HG03066 (cell line): ENCODE measurements around the gene RBM19.

Source experiments
- ATAC-seq: cut with Tn5 transposase; IDR thresholded peaks from one replicate; pipeline ENCODE4 v1.9.1; 2021; ENCODE audit warnings: low read depth; ENCODE audit not compliant: unreplicated experiment

Gene RBM19

GRCh38 chr12:113990250-113991223, 24.4 kb upstream of the RBM19 start:
- ATAC-seq = no peak

- no peak for ATAC-seq
Measured at GRCh38 chr12:113988976-113989375, 22.9 kb upstream of the RBM19 start.

GRCh38 chr12:113988064-113988451, 21.9 kb upstream of the RBM19 start:
- ATAC-seq = no peak

DNA sequence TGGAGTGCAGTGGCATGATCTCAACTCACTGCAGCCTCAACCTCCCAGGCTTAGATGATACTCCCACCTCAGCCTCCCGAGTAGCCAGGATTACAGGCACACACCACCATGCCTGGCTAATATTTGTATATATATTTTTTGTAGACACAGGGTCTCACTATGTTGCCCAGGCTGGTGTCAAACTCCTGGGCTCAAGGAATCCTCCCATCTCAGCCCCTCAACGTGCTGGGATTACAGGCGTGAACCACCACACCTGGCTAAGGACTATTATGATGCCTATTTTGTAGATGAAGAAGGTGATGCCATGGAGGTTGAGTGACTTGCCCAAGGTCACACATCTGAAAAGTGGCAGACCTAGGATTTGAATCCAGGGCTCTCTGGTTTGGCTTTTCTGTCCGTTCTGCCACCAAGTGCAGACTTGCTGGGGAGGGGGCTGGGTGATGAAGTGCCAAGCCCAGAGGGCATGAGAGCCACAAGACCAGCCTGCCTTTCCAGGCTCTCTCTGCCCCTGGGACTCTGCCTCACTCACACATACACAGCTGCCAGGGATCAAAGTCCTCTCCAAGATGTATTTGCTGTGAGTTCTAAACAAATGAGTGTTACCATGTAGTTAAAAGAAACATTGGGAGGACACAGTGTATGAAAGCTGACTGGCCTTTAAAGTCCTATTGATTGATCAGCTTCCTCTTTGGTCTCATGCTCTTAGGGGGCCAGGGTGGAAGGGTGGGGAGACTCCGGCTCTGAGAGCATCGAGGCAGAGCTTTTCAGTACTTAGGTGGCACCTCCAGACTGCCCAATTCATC, 21.3 kb upstream of the RBM19 start:
- no peak for ATAC-seq

DNA sequence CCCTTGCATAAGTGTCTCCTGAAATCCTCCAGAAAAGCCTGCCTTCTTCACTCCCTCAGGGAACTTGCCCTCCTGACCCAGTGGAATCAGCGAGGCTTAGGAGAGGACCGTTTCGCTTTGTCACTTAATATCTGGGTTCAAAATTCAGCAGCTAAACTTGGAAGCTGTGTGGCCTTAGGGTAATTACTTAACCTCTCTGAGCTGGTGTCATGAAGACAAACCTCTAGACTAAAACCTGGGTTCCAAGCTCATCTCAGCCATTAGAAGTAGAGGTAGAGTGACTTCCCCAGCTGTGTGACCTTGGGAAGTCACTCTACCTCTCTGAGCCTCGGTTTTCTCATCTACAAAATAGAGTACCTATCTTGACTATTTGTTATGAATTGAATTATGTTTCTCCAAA, 18.3 kb upstream of the RBM19 start:
- ATAC-seq = no peak

DNA sequence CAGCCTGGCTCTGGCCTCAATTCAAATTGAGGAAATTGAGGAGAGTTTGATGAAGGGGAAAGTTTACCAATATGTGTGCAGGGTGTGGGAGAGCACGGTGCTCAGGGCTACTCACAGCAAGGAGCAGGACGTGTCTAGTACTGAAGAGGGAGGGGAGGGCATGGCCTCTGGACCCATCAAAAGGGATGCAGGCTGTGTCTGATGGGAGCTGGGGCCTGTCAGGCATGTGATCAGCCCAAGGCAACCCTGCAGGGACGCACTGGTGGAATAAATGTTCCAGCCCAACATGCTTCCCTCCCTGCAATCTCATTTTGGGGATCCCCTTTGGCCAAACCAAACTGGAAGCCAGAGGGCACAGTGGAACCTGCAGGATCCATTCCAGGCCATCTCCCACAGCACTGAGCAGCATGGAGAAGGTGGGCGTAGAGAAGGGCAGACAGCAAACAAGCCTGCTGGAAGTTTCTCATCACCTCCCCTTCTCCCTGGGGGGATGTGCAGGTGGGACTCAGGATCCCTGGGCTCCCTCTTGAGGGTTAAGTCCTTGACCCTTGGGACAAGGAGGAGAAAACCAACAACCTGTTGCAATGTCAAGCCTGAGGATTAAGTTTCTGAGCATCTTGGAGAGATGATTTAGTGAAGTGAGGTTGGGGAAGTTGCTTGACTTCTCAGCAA, 17.8 kb upstream of the RBM19 start:
- no peak for ATAC-seq

- ATAC-seq = no peak
Measured at GRCh38 chr12:113983265-113983664, 17.1 kb upstream of the RBM19 start.

DNA sequence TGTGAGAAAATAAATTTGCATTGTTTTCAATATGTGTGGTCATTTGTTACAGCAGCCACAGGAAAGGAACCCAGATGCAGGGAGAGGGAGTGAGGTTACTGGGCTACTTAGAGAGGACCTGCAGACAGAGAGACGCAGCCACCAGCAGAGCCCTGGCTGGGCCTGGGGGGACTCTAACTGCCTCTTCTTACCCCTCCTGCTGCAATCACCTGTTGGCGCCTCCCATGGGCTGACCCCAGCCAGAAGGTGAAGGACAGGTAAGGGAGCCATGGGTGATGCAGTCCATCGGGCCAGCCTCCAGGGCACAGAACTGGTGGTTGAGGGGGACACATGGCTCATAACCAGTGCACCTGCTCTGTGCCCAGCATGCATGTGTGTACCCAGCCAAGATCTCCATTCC, 15.8 kb upstream of the RBM19 start:
- no peak for ATAC-seq

DNA sequence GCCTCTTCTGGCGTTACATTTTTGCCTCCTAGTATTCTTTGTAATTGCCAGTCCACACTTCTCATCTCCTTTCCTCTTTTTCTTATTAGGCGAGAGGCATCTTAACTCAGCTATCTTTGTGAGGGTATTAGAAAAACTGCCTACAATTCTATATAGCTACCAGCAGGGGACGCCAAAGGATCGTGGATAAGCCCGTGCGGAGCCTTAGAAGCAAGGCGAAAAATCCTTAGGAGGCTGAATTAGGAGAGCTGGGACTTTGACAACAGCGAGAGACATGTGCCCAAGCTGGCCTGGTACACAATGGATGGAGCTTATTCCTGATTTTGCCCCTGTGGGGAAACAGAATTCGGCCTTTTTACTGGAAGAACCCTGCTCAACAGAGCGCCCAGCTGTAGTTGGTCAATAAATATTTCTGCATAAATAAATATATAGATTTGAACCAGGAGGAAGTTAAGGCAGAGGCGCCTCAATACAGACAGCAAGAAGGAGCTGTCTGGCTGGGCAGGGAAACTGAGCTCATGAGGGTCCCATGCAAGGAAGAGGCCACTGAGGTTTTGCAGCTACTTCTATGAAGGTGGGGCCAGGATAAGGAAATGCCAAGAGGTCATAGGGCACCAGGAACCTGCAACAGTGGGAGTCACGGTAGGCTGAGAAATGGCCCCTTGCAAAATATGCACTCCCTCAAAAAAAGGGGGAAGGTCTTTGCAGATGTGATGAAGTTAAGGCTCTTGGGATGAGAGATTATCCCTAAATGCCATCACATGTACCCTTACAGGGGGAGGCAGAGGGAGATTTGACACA, 14.6 kb upstream of the RBM19 start:
- ATAC-seq = no peak

- ATAC-seq = no peak
Measured at GRCh38 chr12:113980054-113980453, 13.9 kb upstream of the RBM19 start.

DNA sequence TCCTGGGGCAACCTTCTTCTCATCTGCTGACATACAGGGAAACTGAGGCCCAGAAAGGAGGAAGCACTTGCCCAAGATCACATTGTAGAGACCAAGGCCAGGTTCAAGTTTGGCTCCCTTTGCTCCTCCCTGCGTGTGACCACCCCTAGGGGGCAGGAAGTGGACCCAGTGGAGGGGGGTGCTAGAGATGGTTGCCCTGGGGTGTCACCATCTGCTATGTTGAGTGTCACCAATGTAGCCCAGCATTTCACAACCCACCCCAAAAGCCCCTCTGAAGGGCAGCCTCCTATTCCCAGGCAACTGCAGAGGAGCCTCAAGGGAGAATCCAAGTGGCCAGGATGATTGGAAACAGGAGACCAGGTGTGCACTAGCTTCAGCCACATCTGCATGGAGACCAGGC, 12.0 kb upstream of the RBM19 start:
- no peak for ATAC-seq

DNA sequence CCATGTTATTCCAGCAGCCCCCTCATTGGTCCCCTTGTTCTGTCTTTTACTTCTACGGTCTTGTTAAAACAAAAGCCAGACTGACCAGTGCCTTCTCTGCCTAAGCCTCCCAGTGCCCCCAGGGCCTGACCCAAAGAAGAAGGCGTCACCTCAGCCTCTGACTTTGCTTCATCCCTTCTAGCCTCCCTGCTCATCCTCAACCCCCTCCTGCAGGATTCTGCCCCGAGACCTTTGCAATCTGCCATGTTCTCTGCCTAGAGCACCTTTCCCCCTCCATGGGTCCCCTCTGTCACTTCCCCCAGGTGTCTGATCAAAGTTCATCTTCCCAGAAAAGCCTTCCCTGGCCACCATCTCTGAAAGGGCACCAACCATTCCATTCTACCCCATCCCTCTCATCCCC, 7.9 kb upstream of the RBM19 start:
- ATAC-seq = no peak

- no peak for ATAC-seq
Measured at GRCh38 chr12:113973109-113973904, 7.2 kb upstream of the RBM19 start.

GRCh38 chr12:113971392-113971791, 5.3 kb upstream of the RBM19 start:
- ATAC-seq = no peak

- ATAC-seq = no peak
Measured at GRCh38 chr12:113970211-113970610, 4.1 kb upstream of the RBM19 start.

GRCh38 chr12:113967368-113967767, 1.2 kb upstream of the RBM19 start:
- no peak for ATAC-seq

GRCh38 chr12:113962733-113963132, 3.4 kb downstream of the RBM19 start:
- no peak for ATAC-seq

GRCh38 chr12:113961921-113962710, 4.0 kb downstream of the RBM19 start:
- ATAC-seq = no peak

DNA sequence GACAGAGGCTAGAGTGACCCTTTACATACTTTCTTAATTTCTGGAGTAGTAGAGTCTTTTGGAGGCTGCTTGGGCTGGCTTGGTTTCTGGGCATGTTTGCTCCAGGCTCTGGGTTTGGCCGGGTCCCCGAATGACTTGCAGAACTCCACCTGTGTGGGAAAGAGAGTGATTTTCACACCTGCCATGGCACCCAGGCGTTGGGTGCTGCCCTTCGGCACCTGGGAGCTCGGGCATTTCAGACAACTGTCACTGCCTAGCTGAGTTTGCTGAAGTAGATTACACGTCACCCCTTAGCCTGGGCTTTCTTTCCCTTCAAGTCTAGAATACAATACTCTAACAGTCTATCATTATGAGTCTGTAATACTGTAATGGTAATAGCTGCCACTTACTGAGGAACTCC, 6.1 kb downstream of the RBM19 start:
- no peak for ATAC-seq
